Globus pallidus (tissue), 1 donor: Measurements from ENCODE around the gene EN2.

Source experiments
- DNase-seq: peaks from one replicate; pipeline ENCODE4 v3.0.0-alpha.2; 2015; ENCODE audit warnings: low spot score

EN2 gene

DNA sequence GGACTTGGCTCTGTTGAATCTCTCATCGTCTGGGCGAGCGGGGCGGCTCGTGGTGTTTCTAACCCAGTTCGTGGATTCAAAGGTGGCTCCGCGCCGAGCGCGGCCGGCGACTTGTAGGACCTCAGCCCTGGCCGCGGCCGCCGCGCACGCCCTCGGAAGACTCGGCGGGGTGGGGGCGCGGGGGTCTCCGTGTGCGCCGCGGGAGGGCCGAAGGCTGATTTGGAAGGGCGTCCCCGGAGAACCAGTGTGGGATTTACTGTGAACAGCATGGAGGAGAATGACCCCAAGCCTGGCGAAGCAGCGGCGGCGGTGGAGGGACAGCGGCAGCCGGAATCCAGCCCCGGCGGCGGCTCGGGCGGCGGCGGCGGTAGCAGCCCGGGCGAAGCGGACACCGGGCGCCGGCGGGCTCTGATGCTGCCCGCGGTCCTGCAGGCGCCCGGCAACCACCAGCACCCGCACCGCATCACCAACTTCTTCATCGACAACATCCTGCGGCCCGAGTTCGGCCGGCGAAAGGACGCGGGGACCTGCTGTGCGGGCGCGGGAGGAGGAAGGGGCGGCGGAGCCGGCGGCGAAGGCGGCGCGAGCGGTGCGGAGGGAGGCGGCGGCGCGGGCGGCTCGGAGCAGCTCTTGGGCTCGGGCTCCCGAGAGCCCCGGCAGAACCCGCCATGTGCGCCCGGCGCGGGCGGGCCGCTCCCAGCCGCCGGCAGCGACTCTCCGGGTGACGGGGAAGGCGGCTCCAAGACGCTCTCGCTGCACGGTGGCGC lies at the start of gene EN2:
TSS of gene EN2 (plus strand) at position 19 of the 767 bp plus-strand sequence. CDS start at position 268, 249 bp downstream.
- no peak for DNase-seq

DNA sequence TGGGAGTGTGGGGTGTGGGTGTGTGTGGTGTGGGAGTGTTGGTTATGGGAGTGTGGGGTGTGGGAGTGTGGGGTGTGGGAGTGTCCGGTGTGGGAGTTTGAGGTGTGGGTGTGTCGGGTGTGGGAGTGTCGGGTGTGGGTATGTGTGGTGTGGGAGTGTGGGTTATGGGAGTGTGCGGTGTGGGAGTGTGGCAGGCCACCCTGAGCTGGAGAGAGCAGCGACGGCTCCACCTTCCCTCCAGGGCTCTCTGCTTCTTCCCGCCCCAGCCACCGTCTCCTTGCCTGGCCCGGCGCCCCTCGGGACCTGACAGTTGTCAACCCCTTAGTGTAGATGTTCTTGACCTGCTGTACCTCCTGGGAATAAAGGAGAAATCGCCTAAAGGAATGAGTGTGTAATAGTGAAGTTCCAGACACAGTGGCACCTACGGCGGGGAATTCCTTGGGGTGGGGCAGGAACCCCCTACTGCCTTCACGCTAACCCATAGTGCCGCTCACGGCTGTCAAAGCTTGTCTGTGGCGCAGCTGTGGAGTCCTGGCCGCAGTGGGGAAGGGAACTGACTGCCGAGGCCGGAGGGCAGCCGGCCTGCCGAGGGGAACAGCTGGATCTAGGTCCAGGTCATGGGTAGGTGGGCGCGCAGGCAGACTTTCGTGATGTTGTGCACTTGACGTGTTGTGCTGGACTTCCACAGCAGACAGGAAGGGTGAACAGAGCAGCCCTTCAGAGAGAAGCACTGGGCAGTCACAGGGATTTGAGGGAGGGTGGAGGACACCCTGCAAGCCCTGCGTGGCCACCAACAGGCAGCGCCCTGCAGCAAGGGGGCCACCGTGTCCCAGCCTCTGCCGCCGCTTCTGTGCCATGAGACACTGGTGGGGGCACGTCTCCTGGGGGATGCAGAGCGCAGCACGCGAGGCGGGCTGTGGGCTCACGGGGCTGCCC lies 49.0 kb upstream of the EN2 start:
- no peak for DNase-seq

DNA sequence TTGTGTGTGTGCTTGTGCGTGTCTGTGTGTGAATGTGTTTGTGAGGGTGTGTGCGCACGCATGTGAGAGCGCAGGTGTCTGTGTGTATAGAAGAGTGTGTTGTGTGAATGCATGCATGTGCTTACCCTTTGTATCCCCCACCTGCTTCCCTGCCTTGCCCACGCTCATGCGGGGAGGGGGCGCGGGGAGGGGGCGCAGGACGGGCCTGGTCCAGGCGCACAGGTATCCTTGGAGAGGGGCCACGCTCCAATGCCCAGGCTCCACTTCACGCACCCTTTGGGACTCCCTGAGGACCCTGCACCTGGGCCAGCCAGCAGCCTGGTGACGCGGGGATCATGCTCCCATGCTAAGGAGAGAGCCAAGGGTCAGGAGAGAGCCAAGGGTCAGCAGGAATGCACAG lies 47.9 kb upstream of the EN2 start:
- no peak for DNase-seq

DNA sequence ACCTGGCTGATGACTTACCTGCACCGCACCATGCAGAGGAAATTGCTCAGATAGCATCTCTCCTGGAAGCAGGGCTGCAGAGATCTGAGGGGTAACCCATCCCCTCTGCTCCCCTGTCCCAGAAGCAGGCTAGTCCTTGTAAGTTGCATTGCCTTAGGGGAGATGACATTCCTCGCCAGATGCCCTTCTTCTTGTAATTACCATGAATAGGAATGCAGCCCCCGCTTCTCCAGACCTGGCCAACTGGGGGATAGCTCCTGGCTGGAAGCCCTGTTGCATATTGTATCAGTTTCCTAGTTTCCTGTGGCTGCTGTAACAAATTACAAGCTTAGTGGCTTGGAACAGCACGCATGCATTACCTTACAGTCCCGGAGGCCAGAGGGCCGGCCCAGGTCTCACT lies 47.5 kb upstream of the EN2 start:
- no peak for DNase-seq

DNA sequence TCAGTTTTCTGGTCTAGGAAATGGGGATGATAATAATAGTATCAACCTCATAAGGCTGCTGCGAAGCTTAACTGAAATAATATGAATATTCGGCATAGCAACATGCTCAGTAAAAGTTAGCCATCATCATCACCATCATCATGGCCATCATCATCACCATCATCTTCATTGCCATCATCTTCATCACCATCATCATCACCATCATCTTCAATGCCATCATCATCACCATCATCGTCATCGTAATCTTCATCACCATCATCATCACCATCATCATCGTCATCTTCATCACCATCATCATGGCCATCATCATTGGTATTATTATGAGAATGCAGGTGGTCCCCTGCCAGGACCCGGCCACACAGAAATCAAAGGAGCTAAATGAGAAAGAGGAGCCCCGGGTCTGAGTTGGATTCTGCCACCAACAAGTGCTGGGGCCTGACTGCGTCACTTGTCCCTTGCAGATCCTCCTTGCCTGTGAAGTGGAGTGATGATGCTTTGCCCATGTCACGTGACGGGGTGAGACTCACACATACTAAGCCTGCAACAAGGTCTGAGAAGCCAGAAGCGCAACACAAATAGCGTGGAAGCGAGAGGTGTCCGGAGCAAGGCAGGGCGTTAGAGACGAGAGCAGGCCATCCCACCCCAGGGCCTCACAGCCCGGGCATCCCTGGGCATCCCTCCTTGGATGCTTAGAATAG lies 46.1 kb upstream of the EN2 start:
- DNase-seq = no peak

DNA sequence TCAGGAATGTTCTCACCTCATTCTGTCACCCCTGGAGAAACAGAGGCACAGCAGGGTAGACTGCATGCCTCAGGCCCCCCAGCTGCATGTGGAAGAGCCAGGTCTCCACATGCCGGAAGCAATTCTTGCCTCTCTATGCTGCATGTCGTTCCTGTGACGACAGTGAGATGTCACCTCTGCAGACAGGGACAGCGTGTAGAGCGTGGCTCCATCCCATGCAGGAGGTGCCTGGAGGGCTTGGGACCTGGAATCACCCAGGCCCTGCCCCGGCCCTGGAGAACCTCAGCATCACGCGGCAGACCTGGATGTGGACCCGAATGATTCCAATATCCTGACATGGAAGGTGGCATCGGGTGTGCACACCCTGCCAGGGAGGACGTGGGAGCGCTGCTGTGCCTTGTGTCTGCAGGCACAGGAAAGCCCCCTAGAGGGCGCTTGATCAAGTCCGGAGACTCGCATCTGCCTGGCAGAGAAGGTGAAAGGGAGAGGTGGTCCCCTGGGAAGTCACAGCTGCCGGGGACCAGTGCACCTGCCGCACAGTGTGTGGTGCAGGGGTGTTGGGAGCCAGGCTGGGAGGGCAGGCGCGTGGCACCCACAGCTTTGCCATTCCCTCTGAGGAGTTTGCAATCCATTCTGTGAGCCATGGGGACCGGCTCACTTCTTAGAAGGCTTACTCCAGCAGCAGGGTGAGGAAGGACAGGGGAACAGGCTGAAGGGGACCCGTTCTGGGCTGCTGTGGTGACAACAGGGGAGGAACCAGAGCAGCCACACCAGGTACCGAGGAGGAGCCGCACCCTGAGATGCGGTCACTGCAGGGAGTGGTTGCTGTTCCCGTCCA lies 45.3 kb upstream of the EN2 start:
- peak; percentile 37 for DNase-seq

DNA sequence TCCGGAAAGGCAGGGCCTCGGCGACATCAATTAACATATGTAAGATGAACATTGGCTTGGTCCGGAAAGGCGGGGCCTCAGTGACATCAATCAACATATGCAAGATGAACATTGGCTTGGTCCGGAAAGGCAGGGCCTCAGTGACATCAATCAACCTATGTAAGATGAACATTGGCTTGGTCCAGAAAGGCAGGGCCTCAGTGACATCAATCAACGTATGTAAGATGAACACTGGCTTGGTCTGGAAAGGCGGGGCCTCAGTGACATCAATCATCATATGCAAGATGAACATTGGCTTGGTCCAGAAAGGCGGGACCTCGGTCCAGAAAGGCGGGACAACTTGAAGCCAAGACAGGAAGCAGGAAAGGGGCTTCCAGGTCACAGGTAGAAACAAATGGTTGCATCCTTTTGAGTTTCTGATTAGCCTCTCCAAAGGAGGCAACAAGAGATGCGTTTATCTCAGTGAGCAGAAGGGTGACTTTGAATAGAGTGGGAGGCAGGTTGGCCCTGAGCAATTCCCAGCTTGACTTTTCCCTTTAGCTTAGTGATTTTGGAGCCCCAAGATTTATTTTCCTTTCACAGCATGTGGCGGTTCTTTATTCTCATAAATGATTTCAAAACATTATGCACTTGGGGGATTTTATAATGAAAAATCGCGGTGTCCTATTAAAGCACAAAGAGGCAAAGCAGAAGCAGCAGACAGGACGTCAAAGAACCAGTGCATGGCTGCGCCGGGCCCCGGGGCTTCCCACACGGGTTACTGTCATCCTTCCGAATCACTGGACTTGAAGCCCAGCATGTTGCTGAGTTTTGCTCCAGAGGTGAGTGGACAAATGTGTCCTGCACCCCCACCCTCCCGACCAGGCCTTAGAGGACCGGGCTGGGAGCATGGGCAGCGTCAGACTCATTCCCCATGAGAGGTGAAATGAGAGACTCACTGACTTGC lies 43.1 kb upstream of the EN2 start:
- no peak for DNase-seq

DNA sequence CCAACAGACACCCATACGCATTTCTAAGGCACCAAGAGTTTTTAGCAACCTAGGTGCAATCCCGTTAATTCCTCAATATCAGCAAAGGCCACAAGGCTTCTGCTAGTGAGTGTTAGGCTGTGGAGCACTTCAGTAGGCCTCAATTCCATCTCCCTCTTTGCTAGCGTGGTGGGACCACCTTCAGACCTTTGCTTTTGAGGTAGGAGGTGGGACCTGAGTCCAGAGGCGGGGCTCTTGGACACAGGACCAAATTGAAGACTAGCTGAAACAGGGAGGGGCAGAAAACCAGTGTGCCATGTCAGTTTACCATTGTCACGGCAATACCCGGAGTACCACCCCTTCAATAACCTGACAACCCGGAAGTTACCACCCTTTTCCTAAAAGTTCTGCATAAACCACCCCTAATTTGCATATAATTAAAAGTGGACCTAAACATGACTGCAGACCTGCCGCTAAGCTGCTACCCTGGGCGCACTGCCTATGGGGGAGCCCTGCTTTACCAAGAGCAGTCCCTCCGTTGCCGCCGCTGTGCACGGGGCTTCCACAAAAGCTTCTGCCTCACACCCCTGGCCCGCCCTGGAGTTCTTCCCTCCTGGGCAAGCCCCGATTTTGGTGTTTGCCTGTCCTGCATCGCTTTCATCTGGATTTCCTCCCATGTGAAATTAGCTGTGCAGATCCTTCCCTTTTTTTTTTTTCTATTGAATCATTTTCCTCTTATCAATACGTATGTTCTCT lies 41.1 kb upstream of the EN2 start:
- DNase-seq = no peak

DNA sequence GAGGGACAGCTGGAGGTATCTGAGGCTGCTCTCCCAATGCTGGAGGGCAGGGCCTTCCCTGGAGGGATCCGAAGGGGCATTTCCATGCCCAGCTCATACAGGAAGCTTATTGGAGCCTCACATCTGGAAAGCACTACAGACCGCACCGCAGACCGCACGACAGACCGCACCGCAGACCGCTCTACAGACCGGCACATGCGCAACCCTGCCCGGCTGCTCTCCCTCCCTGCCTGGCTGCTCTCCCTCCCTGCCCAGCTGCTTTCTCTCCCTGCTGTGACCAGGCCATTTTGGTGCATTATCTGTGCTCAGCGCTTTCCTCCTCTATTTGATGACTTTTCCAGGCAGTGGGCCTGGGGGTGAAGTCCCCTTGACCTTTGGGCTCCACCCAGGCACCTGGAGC lies 39.6 kb upstream of the EN2 start:
- DNase-seq = no peak

DNA sequence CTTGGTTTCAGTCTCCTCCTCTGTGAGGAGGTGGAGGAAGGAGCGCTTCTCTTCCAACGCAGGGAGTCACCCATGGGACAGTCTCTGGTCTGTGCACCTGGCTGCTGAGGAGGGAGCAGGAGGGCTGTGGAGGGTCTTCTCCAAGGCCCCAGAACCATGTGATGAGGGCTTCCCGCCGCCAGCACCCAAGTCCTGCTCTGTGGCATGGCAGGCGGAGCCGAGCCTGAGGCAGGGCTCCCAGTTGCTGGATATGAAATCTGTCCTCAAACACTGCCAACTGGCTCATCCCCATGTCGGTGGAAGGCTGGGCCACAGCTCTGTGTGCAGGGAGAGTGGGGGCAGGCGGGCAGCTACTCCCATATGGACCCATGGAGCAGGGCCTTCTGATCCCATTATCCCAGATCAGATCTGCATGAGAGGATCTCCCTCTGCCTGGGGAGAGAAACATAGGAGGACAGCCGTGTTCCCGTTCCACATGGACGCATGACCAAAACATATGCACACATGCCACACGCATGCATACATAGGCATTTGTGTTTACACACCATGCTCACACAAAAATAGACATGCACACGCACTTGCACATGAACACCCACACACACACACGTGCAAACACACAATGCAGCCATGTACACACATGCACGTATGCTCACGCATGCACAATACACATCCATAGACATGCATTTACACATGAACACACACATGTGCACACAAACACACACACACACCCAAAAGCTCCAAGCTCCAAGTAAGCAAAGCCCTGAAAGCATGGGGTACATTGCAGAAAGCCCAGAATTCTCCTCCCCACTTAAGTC lies 38.8 kb upstream of the EN2 start:
- no peak for DNase-seq

DNA sequence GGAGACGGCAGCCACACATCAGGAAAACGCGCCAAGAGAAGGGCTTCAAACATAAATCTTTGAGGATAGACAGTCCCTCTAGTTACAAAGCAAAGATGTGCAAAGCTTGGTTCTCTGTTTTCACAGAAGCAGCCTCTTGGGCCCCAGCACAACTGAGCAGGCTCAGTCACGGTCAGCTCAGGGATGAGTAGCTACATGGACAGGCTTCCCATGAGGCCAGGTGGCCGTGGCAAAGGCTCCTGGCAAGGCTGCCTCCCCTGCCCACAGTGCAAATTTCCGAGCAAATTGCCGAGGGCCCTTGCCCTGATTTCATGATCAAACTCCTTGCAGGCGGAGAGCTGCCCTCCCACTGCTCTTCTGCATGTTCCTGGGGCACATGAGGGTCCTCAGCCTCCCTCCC lies 37.8 kb upstream of the EN2 start:
- no peak for DNase-seq

DNA sequence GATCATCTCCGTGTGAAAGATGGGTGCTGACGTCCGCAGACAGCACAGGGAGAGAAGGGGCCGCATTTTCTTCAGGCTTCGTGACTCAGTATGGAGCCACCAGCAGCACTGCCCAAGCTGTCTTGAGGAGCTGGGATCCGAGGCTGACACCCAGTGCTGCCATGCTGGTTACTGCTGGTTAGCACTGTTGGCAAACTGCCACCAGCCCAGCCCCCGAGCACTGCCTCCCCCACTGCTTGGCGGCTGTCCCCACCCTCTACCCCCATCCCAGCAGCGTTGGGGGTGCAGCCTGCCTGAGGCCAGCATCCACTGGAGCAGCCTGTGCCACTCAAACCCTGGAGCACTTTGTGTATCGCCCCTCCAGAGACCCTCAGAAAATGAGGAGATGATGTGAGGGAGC lies 35.8 kb upstream of the EN2 start:
- DNase-seq = no peak

DNA sequence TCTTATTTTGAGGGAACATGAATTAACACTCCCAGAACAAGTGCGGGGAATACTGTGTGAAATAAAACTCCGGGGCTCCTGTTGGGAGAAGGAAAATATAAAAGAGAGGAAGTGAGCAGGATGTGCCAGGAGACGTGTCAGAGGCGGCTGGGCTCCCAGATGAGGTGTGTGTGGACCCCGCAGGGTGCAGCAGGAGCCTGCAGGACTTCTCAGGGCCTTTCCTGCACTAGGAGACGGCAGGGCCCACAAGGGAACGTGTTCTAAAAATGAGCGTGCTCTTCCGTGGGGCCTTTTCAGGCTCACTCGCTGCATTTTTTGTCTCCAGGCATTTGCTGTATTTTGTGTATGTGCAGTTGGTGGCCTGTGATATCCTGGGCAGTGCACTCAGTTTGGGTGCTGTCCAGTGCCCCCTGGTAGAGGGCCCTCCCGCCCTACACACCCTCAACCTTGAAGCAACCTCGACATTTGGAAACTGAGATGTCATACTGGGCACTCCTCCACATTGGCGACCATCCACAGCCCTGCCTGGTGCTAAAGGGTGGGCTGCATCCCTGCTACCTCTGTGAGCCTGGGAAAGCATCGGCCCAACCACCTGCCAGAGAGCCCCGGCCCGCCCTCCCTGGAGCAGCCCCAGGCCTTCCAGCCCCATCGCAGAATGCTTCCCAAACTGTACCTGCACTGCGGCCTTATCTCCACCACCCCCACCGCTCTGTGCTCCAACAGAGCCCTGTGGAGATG lies 35.2 kb upstream of the EN2 start:
- no peak for DNase-seq

DNA sequence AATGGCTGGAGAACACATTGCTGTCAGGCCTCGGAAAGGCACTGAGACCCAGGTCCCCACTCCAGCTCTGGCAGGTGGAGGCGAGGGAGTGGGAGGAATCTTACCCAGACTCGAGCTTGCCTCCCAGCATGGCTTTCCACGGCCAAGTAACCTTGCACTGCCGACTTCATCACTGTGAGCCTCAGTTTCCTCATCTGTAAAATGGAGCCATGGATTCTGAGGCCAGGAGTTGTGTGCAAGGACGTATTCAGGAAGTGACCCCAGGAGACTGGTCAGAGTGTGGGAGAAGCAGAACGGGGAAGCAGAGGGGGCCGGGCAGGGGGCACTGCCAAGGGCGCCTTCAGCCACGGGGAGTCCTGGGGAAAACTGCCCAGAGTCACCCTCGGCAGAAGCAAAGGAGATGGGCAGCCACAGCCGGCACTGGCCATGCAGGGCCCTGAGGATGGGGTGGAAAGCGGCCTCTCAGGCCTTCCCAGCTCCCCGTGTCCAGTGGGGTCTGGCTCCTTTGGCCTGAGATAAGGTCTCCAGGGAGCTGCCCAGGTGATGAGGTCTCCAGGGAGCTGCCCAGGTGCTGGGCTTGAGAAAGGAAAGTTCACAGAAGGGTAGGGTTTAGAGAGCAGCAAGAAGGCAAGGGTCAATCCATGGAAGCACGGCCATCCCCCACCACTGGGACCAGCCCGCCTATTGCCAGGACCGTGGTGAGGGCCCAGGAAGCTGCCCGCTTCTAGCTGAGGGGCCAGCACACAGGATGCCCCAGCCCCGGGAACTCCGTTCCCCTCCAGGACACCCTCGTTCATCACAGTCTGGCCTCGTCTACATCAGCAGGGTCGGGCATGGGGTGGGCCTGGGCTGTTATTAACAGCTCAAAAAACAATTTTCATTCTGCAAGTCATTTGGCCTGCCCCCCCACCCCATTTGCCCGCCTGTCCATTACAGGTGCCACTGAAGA lies 34.3 kb upstream of the EN2 start:
- DNase-seq = no peak

DNA sequence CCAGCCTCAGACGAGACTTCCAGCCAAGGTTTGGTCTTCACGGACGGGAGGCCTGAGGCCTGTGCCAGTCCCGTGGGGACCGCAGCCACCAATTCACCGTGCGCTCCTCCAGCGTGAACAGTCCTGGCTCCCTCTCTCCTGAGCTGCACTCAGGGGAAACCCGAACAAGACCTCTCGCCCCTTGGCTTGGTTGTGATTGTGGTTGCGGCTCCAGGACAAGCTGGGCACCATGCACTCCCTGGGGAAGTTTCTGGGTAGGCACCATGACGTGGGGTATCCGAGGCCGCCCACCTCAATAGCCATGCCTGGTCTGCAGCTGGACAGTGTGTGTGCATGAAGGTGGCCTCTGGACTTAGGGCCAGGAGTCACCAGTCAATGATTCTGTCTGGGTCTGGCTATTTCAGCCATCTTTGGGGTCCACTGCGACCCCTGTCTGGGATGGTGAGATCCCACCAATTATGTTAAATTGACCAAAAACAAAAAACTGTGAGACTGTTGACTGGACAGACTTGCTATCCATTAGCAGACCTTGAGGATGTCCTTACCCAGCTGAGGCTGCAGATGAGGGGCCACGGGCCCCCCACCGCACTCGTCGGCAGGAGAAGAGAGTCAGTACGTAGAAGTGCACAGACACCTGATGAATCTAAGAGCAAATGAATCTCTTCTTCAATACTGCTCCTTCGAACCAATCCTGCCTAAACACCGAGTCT lies 33.5 kb upstream of the EN2 start:
- DNase-seq = no peak

DNA sequence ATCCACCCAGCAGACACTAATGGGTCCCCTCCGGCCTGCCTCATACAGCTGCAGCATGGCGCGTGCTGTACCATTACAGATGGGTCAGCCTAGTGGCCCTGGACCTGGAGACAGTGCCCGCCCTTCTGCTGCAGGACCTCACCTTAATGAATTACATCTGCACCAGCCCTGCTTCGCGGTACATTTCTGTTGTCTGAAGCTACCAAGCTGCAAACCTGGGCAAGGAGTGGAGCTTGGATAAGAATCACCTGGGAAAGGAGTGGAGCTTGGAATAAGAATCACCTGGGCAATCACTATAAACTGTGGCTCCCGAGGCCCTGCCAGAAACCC lies 33.0 kb upstream of the EN2 start:
- DNase-seq = no peak

DNA sequence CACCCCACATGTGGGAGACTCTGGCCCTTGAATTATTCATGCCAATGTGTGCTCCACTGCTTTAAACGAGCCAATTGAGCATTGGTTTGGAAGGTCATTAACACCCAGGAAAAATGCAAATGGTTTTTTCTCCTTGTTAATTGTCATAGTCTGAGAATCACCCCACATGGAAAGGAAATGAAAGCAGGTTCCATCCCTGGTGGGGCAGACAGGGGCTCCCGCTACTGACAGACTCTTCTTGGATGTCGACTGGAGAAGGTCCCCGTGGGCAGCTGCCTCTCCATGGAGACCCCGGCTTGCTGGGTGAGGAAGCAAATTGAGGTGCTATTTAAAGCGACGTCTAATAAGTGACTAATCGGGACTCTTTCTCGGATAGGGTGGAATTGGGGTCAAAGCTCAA lies 32.0 kb upstream of the EN2 start:
- no peak for DNase-seq
